ENCODE results near the gene GATC. TPM values are rescaled to one million over a fixed set of nuclear protein-coding genes. Genes with fewer than 3 reads are reported as not detected.

The GATC gene
- total RNA-seq, 1 experiment from 2014 or later, result 22.3 TPM

DNA sequence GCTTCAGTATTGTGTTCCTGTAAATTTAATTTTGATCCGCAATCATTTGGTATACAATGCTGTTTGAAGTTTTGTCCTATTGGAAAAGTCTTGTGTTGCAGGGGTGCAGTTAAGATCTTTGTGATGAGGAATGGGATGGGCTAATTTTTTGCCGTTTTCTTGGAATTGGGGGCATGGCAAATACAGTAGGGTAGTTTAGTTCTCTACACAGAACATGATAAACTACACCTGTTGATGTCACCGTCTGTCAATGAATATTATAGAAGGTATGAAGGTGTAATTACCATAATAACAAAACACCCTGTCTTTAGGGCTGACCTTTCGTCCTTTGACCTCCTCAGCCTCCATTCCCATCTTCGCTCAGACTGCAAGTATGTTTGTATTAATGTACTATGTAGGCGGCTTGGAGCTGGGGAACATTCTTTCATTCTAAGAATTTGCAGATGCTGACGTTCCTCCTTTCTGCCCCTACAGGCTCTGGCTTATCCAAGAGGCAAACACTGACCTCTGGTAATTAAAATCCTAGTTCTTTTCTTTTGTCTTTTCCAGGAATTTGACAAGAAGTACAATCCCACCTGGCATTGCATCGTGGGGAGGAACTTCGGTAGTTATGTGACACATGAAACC lies 51.4 kb downstream of the GATC start:
- no peak for DNase-seq (ENCODE audit: low spot score)

DNA sequence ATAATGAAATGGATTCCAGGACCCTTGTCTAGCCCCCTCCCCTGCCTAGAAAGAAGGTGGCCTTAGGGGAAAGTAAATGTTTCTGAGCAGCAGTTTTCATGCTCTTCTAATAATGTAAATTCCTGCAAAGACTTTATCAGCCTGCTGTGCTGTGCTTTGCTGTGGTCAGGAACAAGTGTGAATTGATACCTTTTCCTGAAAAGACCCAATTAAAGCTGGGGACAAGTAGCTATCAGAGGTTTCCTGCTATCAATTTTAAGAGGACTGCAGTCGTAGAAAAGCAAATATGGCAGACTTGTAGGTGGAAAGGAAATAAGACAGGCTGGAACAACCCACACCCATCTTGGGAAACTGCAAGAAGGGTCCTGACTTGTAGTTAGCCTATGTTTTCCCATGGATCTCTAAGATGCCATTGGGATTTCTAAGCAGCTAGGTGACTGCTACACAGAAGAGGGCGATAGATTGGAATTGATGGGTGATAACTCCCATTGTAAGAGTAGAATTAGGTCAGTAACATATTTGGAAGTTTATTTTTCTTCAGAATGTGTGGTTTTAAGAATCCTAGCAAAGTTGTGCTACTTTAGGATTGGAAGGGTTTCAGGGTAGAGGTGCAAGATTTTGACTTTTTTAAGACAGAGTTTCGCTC lies 52.7 kb downstream of the GATC start:
- DNase-seq (ENCODE audit: low spot score), result no peak

GRCh38 chr12:120500581-120500980 lies 54.3 kb downstream of the GATC start:
- no peak for DNase-seq (ENCODE audit: low spot score)

GRCh38 chr12:120504587-120504986 lies 58.3 kb downstream of the GATC start:
- no peak for DNase-seq (ENCODE audit: low spot score)

DNA sequence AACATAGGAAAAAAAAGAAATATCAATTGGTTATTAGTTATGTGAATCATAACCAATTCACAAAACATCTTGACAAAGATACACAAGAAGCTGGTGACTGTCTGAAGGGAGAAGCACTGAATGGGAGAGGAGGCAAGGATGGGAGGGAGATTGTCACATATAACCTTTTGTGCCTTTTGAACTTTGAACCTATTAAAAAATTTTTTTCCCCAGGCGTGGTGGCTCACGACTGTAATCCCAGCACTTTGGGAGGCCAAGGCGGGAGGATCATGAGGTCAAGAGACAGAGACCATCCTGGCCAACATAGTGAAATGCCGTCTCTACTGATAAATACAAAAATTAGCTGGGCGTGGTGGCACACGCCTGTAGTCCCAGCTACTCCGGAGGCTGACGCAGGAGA lies 62.3 kb downstream of the GATC start:
- DNase-seq (ENCODE audit: low spot score), result no peak

Other genes with a start within 250 kb of the GATC start
- gene RPLP0, start 245.3 kb upstream of the GATC start, total RNA-seq (2014; rRNA removed; shearing (Covaris generic)), result 2,135 and 2,569 TPM in 2 replicates
- gene PXN, start 180.7 kb upstream of the GATC start, total RNA-seq (2014; rRNA removed; shearing (Covaris generic)), result 136 and 156 TPM in 2 replicates
- under 0.01 TPM in 2 replicates for gene RNU4-2, start 154.5 kb upstream of the GATC start, total RNA-seq (2014; rRNA removed; shearing (Covaris generic))
- under 0.01 TPM in 2 replicates for gene RNU4-1, start 153.2 kb upstream of the GATC start, total RNA-seq (2014; rRNA removed; shearing (Covaris generic))
- 1.3 and 1.4 TPM in 2 replicates for gene SIRT4, start 144.1 kb upstream of the GATC start, total RNA-seq (2014; rRNA removed; shearing (Covaris generic))
- not detected in 2 replicates for gene PLA2G1B, start 118.7 kb upstream of the GATC start, total RNA-seq (2014; rRNA removed; shearing (Covaris generic))
- 0.57 and 1.6 TPM in 2 replicates for gene MSI1, start 77.3 kb upstream of the GATC start, total RNA-seq (2014; rRNA removed; shearing (Covaris generic))
- 636 and 726 TPM in 2 replicates for gene COX6A1, start 8.3 kb upstream of the GATC start, total RNA-seq (2014; rRNA removed; shearing (Covaris generic))
- gene TRIAP1, start 60 bp upstream of the GATC start, total RNA-seq (2014; rRNA removed; shearing (Covaris generic)), result 67.3 and 73.1 TPM in 2 replicates
- gene SRSF9, start 23.3 kb downstream of the GATC start, total RNA-seq (2014; rRNA removed; shearing (Covaris generic)), result 189 and 207 TPM in 2 replicates
- 570 and 573 TPM in 2 replicates for gene DYNLL1, start 49.7 kb downstream of the GATC start, total RNA-seq (2014; rRNA removed; shearing (Covaris generic))
- 30.2 and 39.2 TPM in 2 replicates for gene COQ5, start 82.7 kb downstream of the GATC start, total RNA-seq (2014; rRNA removed; shearing (Covaris generic))
- gene RNF10, start 87.9 kb downstream of the GATC start, total RNA-seq (2014; rRNA removed; shearing (Covaris generic)), result 46.2 and 85.2 TPM in 2 replicates
- gene POP5, start 135.0 kb downstream of the GATC start, total RNA-seq (2014; rRNA removed; shearing (Covaris generic)), result 54.7 and 60.3 TPM in 2 replicates
- gene CABP1, start 194.2 kb downstream of the GATC start, total RNA-seq (2014; rRNA removed; shearing (Covaris generic)), result 0.83 TPM in 1 of 2 replicates, not detected in the other
- 105 and 120 TPM in 2 replicates for gene MLEC, start 240.7 kb downstream of the GATC start, total RNA-seq (2014; rRNA removed; shearing (Covaris generic))

Data from A172 (cell line).